Uterus (tissue), 4 donors: ENCODE data around the gene QSOX2. TPM values are rescaled to one million over a fixed set of nuclear protein-coding genes. Genes with fewer than 3 reads are reported as not detected.

Source experiments
- DNase-seq, 2 donors: peaks; one replicate each; pipeline ENCODE4 v3.0.0-alpha.2; 2019 to 2020
- H3K27ac ChIP-seq, 2 donors: fragments of 200-600 bp; sonication (generic); 1 replicate in 1 of 2; 2 replicates in 1 of 2; pipeline ENCODE4 v1.5.1; 2016 to 2018
- H3K27me3 ChIP-seq, 2 donors: fragments of 200-600 bp; sonication (generic); one replicate each; pipeline ENCODE4 v1.5.1; 2018 to 2019; ENCODE audit warnings: control low read depth in 1 of 2
- H3K36me3 ChIP-seq, 2 donors: fragments of 200-600 bp; sonication (generic); one replicate each; pipeline ENCODE4 v1.5.1; 2019; ENCODE audit warnings: control low read depth in 1 of 2
- H3K4me1 ChIP-seq, 2 donors: fragments of 200-600 bp; sonication (generic); one replicate each; pipeline ENCODE4 v1.5.1; 2018 to 2019; ENCODE audit warnings: control low read depth in 1 of 2
- H3K4me3 ChIP-seq, 2 donors: fragments of 200-600 bp; sonication (generic); 1 replicate in 1 of 2; 2 replicates in 1 of 2; pipeline ENCODE4 v1.5.1; 2018 to 2019; ENCODE audit warnings: mild to moderate bottlenecking in 1 of 2
- H3K9me3 ChIP-seq, 2 donors: fragments of 200-600 bp; sonication (generic); one replicate each; pipeline ENCODE4 v1.5.1; 2019; ENCODE audit warnings: control low read depth in 1 of 2
- CTCF ChIP-seq, 4 experiments: fragments of 200-600 bp in 2 of 4; fragments of 450-650 bp in 2 of 4; sonication (generic) in 2 of 4; IDR thresholded peaks; one replicate each; pipeline ENCODE4 v1.5.1; 2016 to 2019; ENCODE audit warnings: antibody characterized with exemption in 4 of 4, mild to moderate bottlenecking in 2 of 4, moderate library complexity in 1 of 4
- POLR2A ChIP-seq, 2 donors: fragments of 450-650 bp; IDR thresholded peaks; one replicate each; pipeline ENCODE4 v1.6.1; 2016; ENCODE audit warnings: antibody characterized with exemption in 2 of 2, mild to moderate bottlenecking in 1 of 2, moderate library complexity in 1 of 2
- intact Hi-C: fragments of 100-400 bp; cut with DNase I; formaldehyde crosslinking; loops from one replicate; pipeline ENCODE4 v1.15.1; 2023; ENCODE audit warnings: low total_unique reads
- total RNA-seq, 4 donors: library from RNA; depleted of rRNA in 3 of 4; stranded (reverse); fragments of >200 nt in 3 of 4; gene quantifications; one replicate each; pipeline versions ENCODE4 v1.1.0 to v1.2.4, GENCODE V29; 2014 to 2023
- donor health status: DM: yes; HTN: yes; CAD: no.

Gene QSOX2
- total RNA-seq, 4 donors from 2014 or later, result 5.6 to 13.1 (median 9.2) TPM

- H3K27ac ChIP-seq, result no peak overlapping the region
- no peaks in the 10 kb centered on the region for H3K36me3 ChIP-seq
- TF ChIP-seq POLR2A (IDR thresholded peaks at IDR 0.05) (no peak), CTCF (IDR thresholded peaks at IDR 0.05) (no peak)
- no peaks in the 10 kb centered on the region for H3K9me3 ChIP-seq
- DNase-seq, result no peak
- intact Hi-C loops, result no loop called here
- H3K4me1 ChIP-seq, result no peaks in the 10 kb centered on the region
- H3K4me3 ChIP-seq, result no peak overlapping the region
- no peaks in the 10 kb centered on the region for H3K27me3 ChIP-seq
These were observed 36.8 kb upstream of the QSOX2 start for GRCh38 chr9:136282272-136282861.

- no peak for DNase-seq
- no peak for TF ChIP-seq CTCF (IDR thresholded peaks at IDR 0.05)
- no peak for TF ChIP-seq POLR2A (IDR thresholded peaks at IDR 0.05)
- H3K9me3 ChIP-seq, result no peaks in the 10 kb centered on the region
- H3K36me3 ChIP-seq, result no peaks in the 10 kb centered on the region
- no peaks in the 10 kb centered on the region for H3K27me3 ChIP-seq
- no peak overlapping the region for H3K4me3 ChIP-seq
- intact Hi-C loops, result no loop called here
- no peaks in the 10 kb centered on the region for H3K4me1 ChIP-seq
- H3K27ac ChIP-seq, result no peak overlapping the region
These were observed 36.0 kb upstream of the QSOX2 start for GRCh38 chr9:136281421-136282271.

GRCh38 chr9:136280535-136281315, 35.1 kb upstream of the QSOX2 start:
- Histone ChIP-seq H3K27ac (no peak overlapping the region), H3K4me3 (no peak overlapping the region), H3K4me1 (no peaks in the 10 kb centered on the region), H3K27me3 (no peaks in the 10 kb centered on the region), H3K36me3 (no peaks in the 10 kb centered on the region), H3K9me3 (no peaks in the 10 kb centered on the region)
- DNase-seq, result no peak
- intact Hi-C loops, result no loop called here
- no peak for TF ChIP-seq CTCF (IDR thresholded peaks at IDR 0.05)
- no peak for TF ChIP-seq POLR2A (IDR thresholded peaks at IDR 0.05)

GRCh38 chr9:136279471-136279870, 33.9 kb upstream of the QSOX2 start:
- Histone ChIP-seq H3K9me3 (no peaks in the 10 kb centered on the region), H3K27me3 (no peaks in the 10 kb centered on the region), H3K4me1 (no peaks in the 10 kb centered on the region), H3K27ac (no peak overlapping the region), H3K36me3 (no peaks in the 10 kb centered on the region), H3K4me3 (no peak overlapping the region)
- no peak for DNase-seq
- TF ChIP-seq POLR2A (IDR thresholded peaks at IDR 0.05), result no peak
- TF ChIP-seq CTCF (IDR thresholded peaks at IDR 0.05), result no peak
- intact Hi-C loops, result no loop called here

- Histone ChIP-seq H3K4me3 (no peak overlapping the region), H3K27ac (no peak overlapping the region), H3K36me3 (no peaks in the 10 kb centered on the region), H3K4me1 (no peaks in the 10 kb centered on the region), H3K27me3 (no peaks in the 10 kb centered on the region), H3K9me3 (no peaks in the 10 kb centered on the region)
- DNase-seq, result no peak
- intact Hi-C loops, result no loop called here
- TF ChIP-seq POLR2A (IDR thresholded peaks at IDR 0.05) (no peak), CTCF (IDR thresholded peaks at IDR 0.05) (no peak)
These were observed 33.3 kb upstream of the QSOX2 start for GRCh38 chr9:136278894-136279293.
